Caco-2 (cell line): ENCODE measurements around the gene RPUSD1. TPM values are rescaled to one million over a fixed set of nuclear protein-coding genes. Genes with fewer than 3 reads are reported as not detected.

Experiments
- BruUV-seq: library from RNA; stranded (reverse); fragments of 400-500 nt; replicated peaks from 2 replicates; lab custom pipeline; 2021; lab: Mats Ljungman, UMichigan
- CTCF ChIA-PET: fragments of 300-600 bp; sonication (Branson Sonifier 250); formaldehyde crosslinking; loops from one replicate; lab custom pipeline; 2022; ENCODE audit warnings: antibody characterized with exemption; lab: Charles Lee
- POLR2A ChIA-PET: fragments of 300-600 bp; sonication (Branson Sonifier 250); formaldehyde crosslinking; loops from one replicate; lab custom pipeline; 2022; ENCODE audit warnings: antibody characterized with exemption; lab: Charles Lee
- DNase-seq, 2 experiments: peaks; one replicate each; pipeline versions ENCODE4 v3.0.0 to v3.0.0-alpha.2; 2020 to 2022
- H3K27me3 ChIP-seq: replicated peaks from 2 replicates; pipeline ENCODE4 v1.6.0; 2011; ENCODE audit warnings: low read length; ENCODE audit not compliant: control insufficient read depth, insufficient read depth
- H3K36me3 ChIP-seq: 2 replicates; pipeline ENCODE4 v1.5.1; 2011; ENCODE audit warnings: low read length; ENCODE audit not compliant: control insufficient read depth, insufficient read depth
- H3K4me1 ChIP-seq: fragments of 250-450 bp; sonication (Bioruptor Pico); 2 replicates; pipeline ENCODE4 v1.5.1; 2020; ENCODE audit warnings: mild to moderate bottlenecking
- H3K4me3 ChIP-seq: 2 replicates; pipeline ENCODE4 v1.5.1; 2011; ENCODE audit warnings: low read depth, mild to moderate bottlenecking, control low read depth, low read length
- H3K9me3 ChIP-seq: fragments of 250-450 bp; sonication (Bioruptor Pico); 2 replicates; pipeline ENCODE4 v1.5.1; 2020; ENCODE audit warnings: mild to moderate bottlenecking, moderate library complexity
- H3K27ac Mint-ChIP-seq: one replicate; pipeline ENCODE4 v1.8.0; 2022; ENCODE audit warnings: mixed read lengths; ENCODE audit not compliant: unreplicated experiment
- H3K27me3 Mint-ChIP-seq: one replicate; pipeline ENCODE4 v1.8.0; 2022; ENCODE audit warnings: mixed read lengths; ENCODE audit not compliant: insufficient read depth, unreplicated experiment
- H3K36me3 Mint-ChIP-seq: one replicate; pipeline ENCODE4 v1.8.0; 2022; ENCODE audit warnings: mild to moderate bottlenecking, mixed read lengths; ENCODE audit not compliant: insufficient read depth, unreplicated experiment
- H3K4me1 Mint-ChIP-seq: one replicate; pipeline ENCODE4 v1.8.0; 2022; ENCODE audit warnings: low read depth, mixed read lengths; ENCODE audit not compliant: unreplicated experiment
- H3K4me3 Mint-ChIP-seq: one replicate; pipeline ENCODE4 v1.8.0; 2022; ENCODE audit warnings: mild to moderate bottlenecking, moderate library complexity, mixed read lengths; ENCODE audit not compliant: unreplicated experiment
- H3K9me3 Mint-ChIP-seq: one replicate; pipeline ENCODE4 v1.8.0; 2022; ENCODE audit warnings: mixed read lengths; ENCODE audit not compliant: unreplicated experiment
- intact Hi-C: fragments of 100-400 bp; cut with micrococcal nuclease; formaldehyde crosslinking; loops from one replicate; pipeline ENCODE4 v1.10.0; 2022; ENCODE audit not compliant: unreplicated experiment
- total RNA-seq: library from RNA; stranded (reverse); gene quantifications from 2 replicates; pipeline ENCODE4 v1.2.3, GENCODE V29; 2022
- TF ChIP-seq, protein P1 (sequence below), 2 experiments: fragments of 200-600 bp in 1 of 2; IDR thresholded peaks; 1 replicate in 1 of 2; 2 replicates in 1 of 2; pipeline versions ENCODE4 v1.5.1 to v1.8.0; 2011 to 2022; ENCODE audit warnings: antibody characterized with exemption in 1 of 2, control low read depth in 1 of 2, inconsistent platforms in 1 of 2, low read depth in 1 of 2, low read length in 1 of 2, mild to moderate bottlenecking in 1 of 2, moderate library complexity in 1 of 2; ENCODE audit not compliant: insufficient read depth in 1 of 2, severe bottlenecking in 1 of 2, unreplicated experiment in 1 of 2

Gene RPUSD1
- total RNA-seq, 1 experiment from 2014 or later: 44.0 TPM

DNA sequence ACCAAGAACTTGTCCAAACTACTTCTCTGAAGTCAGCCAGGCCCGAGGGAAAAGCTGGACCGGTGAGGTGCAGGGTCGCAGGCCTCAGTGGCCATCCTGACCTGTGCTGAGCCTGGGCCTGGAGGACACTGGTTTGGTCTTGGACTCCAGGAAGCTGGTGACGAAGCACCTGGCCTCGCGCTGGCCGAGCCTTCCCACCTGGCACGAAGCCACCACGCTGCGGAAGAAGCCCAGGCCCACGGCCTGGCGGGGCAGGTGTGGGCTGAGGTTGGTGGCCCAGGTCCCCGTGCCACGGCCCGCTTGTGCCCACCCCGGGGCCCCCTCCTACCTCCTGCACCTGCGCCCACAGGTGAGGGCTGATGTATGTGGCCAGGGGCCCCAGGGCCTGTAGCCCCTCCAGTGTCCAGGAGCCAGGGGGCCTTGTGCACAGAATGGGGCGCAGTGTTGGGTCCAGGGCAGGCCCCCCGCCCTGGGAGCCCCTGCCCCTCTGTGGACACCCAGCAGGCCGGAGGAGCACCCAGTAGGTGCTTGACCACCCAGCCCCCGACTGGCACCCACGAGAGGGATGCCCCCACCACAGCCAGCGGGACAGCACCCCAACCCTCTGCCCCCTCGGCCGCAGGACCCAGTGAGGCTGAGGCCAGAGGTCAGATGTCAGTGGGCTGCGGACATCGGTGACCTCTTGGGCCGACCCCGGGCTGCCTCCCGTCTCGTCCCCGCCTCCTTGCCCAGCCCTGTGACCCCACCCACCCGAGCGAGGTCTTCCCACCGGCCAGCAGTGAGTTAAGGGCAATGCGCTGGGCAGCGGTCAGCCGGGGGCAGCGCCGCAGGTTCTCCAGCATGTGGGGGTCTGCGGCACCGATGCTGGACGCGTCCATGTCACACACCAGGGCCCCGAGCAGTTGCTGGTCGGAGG is 13.8 kb downstream of the RPUSD1 start:
- BruUV-seq: no TSS peak
- Mint-ChIP-seq H3K4me3 (no peak overlapping the region), H3K27me3 (no peaks in the 10 kb centered on the region)

DNA sequence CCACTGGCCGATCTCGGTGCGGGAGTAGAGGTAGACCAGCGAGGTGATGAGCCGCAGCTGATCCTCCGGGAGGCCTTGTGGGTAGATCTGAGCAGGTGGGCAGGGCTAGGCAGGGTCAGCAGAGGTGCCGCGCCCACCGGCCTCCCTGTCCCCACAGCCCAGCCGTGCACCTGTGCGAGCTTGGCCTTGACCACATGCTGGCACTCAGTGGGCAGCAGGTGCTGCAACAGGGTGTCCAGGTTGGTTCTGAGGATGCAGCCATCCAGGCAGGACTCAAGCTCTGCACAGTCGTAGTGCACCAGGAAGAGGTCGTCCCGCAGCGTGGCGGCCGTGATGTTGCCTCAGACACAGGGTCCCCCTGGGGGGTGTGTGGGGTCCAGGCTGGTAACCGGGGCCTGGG is 15.2 kb downstream of the RPUSD1 start:
- ChIA-PET CTCF (no interaction called here), POLR2A (no interaction called here)
- no peaks in the 10 kb centered on the region for H3K9me3 ChIP-seq
- H3K4me1 ChIP-seq: 0 out of 2 replicates have a peak, but pooled peaks cover 3% of the 10 kb centered on the region
- no peak overlapping the region for H3K27ac Mint-ChIP-seq
- intact Hi-C loops: no loop called here
- no peaks in the 10 kb centered on the region for H3K36me3 ChIP-seq
- H3K9me3 Mint-ChIP-seq: no peaks in the 10 kb centered on the region
- BruUV-seq: no TSS peak
- no peaks in the 10 kb centered on the region for H3K27me3 Mint-ChIP-seq
- H3K4me1 Mint-ChIP-seq: no peaks in the 10 kb centered on the region
- H3K4me3 ChIP-seq: no peak overlapping the region
- H3K4me3 Mint-ChIP-seq: no peak overlapping the region
- H3K27me3 ChIP-seq: no peaks in the 10 kb centered on the region
- no peak for DNase-seq
- H3K36me3 Mint-ChIP-seq: no peaks in the 10 kb centered on the region
- TF ChIP-seq, protein P1, sequence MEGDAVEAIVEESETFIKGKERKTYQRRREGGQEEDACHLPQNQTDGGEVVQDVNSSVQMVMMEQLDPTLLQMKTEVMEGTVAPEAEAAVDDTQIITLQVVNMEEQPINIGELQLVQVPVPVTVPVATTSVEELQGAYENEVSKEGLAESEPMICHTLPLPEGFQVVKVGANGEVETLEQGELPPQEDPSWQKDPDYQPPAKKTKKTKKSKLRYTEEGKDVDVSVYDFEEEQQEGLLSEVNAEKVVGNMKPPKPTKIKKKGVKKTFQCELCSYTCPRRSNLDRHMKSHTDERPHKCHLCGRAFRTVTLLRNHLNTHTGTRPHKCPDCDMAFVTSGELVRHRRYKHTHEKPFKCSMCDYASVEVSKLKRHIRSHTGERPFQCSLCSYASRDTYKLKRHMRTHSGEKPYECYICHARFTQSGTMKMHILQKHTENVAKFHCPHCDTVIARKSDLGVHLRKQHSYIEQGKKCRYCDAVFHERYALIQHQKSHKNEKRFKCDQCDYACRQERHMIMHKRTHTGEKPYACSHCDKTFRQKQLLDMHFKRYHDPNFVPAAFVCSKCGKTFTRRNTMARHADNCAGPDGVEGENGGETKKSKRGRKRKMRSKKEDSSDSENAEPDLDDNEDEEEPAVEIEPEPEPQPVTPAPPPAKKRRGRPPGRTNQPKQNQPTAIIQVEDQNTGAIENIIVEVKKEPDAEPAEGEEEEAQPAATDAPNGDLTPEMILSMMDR (IDR thresholded peaks at IDR 0.05; ENCODE audit: insufficient read depth in 1 of 2, low read depth in 1 of 2, low read length in 1 of 2, severe bottlenecking in 1 of 2, unreplicated experiment in 1 of 2): no peak

More for the DNA sequence above, 13.8 kb downstream of the RPUSD1 start:
- intact Hi-C loops: no loop called here
- Mint-ChIP-seq H3K9me3 (no peaks in the 10 kb centered on the region), H3K36me3 (no peaks in the 10 kb centered on the region), H3K27ac (no peak overlapping the region), H3K4me1 (no peaks in the 10 kb centered on the region)
- ChIA-PET CTCF (no interaction called here), POLR2A (no interaction called here)
- 0 out of 2 replicates have a peak, but pooled peaks cover 3% of the 10 kb centered on the region for H3K4me1 ChIP-seq
- no peak overlapping the region for H3K4me3 ChIP-seq
- TF ChIP-seq, protein P1 (IDR thresholded peaks at IDR 0.05; ENCODE audit: insufficient read depth in 1 of 2, low read depth in 1 of 2, low read length in 1 of 2, severe bottlenecking in 1 of 2, unreplicated experiment in 1 of 2): no peak
- no peaks in the 10 kb centered on the region for H3K9me3 ChIP-seq
- H3K36me3 ChIP-seq: no peaks in the 10 kb centered on the region
- H3K27me3 ChIP-seq: no peaks in the 10 kb centered on the region
- DNase-seq: no peak

DNA sequence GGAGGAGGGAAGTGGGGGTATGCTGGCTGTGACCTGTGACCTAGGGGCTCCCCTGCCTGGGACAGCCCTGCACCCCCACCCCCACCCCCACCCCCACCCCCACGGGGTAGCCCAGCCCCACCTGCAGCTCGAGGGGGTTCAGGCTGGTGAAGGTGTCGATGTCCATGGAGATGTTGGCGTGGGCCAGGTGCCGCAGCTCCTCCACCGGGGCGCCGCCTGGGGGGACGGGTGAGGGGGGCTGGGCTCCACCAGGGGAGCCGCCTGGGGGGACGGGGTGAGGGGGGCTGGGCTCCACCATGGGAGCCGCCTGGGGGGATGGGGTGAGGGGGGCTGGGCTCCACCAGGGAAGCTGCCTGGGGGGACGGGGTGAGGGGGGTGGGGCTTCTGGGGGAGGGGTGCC is 17.8 kb downstream of the RPUSD1 start:
- ChIA-PET CTCF (interaction anchor here (0.7 kb wide), 1 partner anchor 8 kb away, joined by 6 read pairs; no protein-coding TSS in a partner anchor), POLR2A (no interaction called here)
- Mint-ChIP-seq H3K27ac (no peak overlapping the region), H3K4me1 (no peaks in the 10 kb centered on the region), H3K27me3 (no peaks in the 10 kb centered on the region), H3K9me3 (no peaks in the 10 kb centered on the region), H3K36me3 (no peaks in the 10 kb centered on the region), H3K4me3 (no peak overlapping the region)
- no peaks in the 10 kb centered on the region for H3K36me3 ChIP-seq
- H3K4me1 ChIP-seq: 0 out of 2 replicates have a peak, but pooled peaks cover 2% of the 10 kb centered on the region
- no TSS peak for BruUV-seq
- DNase-seq: no peak
- TF ChIP-seq, protein P1 (IDR thresholded peaks at IDR 0.05; ENCODE audit: insufficient read depth in 1 of 2, low read depth in 1 of 2, low read length in 1 of 2, severe bottlenecking in 1 of 2, unreplicated experiment in 1 of 2): no peak
- intact Hi-C loops: no loop called here
- H3K9me3 ChIP-seq: no peaks in the 10 kb centered on the region
- no peaks in the 10 kb centered on the region for H3K27me3 ChIP-seq
- no peak overlapping the region for H3K4me3 ChIP-seq
